OCI-LY3 (cell line): ENCODE data around the gene CMTM1.
"Not testable (repeated sequence)": the region's sequence is repeated elsewhere in the genome, so short reads cannot be mapped to it uniquely, and the experiment has no call there.

Source experiments
- H2AFZ ChIP-seq: fragments of 200-600, 300-600 bp; shearing (Covaris generic); 2 replicates; pipeline ENCODE4 v1.6.0; 2014; ENCODE audit warnings: antibody characterized with exemption, low read depth, low read length
- H3K27ac ChIP-seq: fragments of 200-600, 300-600 bp; sonication (generic); 2 replicates; pipeline ENCODE4 v1.5.1; 2014; ENCODE audit warnings: mild to moderate bottlenecking, low read length, moderate library complexity, mixed read lengths
- H3K27me3 ChIP-seq: fragments of 200-600, 300-600 bp; sonication (generic); 2 replicates; pipeline ENCODE4 v1.6.1; 2014; ENCODE audit warnings: low read depth, low read length, mixed read lengths
- H3K36me3 ChIP-seq: fragments of 200-600, 300-600 bp; sonication (generic); replicated peaks from 2 replicates; pipeline ENCODE3; 2014; ENCODE audit warnings: low read depth, low read length, mixed read lengths
- H3K4me1 ChIP-seq: fragments of 300-600, 200-600 bp; sonication (generic); 2 replicates; pipeline ENCODE4 v1.6.1; 2014; ENCODE audit warnings: low read length, mixed read lengths
- H3K4me2 ChIP-seq: fragments of 200-600, 300-600 bp; sonication (generic); 2 replicates; pipeline ENCODE4 v1.6.1; 2014; ENCODE audit warnings: low read length, mixed read lengths
- H3K4me3 ChIP-seq: fragments of 300-600, 200-600 bp; sonication (generic); 2 replicates; pipeline ENCODE4 v1.5.1; 2014; ENCODE audit warnings: antibody characterized with exemption, mild to moderate bottlenecking, low read length, moderate library complexity
- H3K79me2 ChIP-seq: fragments of 300-600, 200-600 bp; shearing (Covaris generic); 2 replicates; pipeline ENCODE4 v1.6.1; 2014; ENCODE audit warnings: mild to moderate bottlenecking, low read length, mixed read lengths
- H3K9ac ChIP-seq: fragments of 300-600, 200-600 bp; shearing (Covaris generic); 2 replicates; pipeline ENCODE4 v1.6.0; 2014; ENCODE audit warnings: mild to moderate bottlenecking, low read length, moderate library complexity
- H3K9me3 ChIP-seq: fragments of 200-600, 300-600 bp; shearing (Covaris generic); 2 replicates; pipeline ENCODE4 v1.6.1; 2014; ENCODE audit warnings: low read length, mixed read lengths; ENCODE audit not compliant: insufficient read depth
- H4K20me1 ChIP-seq: fragments of 200-600, 300-600 bp; sonication (generic); 2 replicates; pipeline ENCODE4 v1.6.1; 2016; ENCODE audit warnings: low read length, mixed read lengths; ENCODE audit not compliant: insufficient read depth
- CTCF ChIP-seq: fragments of 200-600, 300-600 bp; sonication (generic); IDR thresholded peaks from 2 replicates; pipeline ENCODE4 v1.5.1; 2014; ENCODE audit warnings: antibody characterized with exemption, low read length, low read depth
- EZH2phosphoT487 ChIP-seq: fragments of 200-600 bp; shearing (Covaris generic); IDR thresholded peaks from 2 replicates; pipeline ENCODE4 v1.6.1; 2018; ENCODE audit warnings: antibody characterized with exemption, mixed run types, low read depth

CMTM1 gene

GRCh38 chr16:66609139-66609510, 42.9 kb downstream of the CMTM1 start:
- Histone ChIP-seq H3K9ac (no peak overlapping the region), H3K36me3 (peaks cover 41% of the 10 kb centered on the region), H3K4me2 (no peak overlapping the region)

GRCh38 chr16:66610111-66610820, 44.0 kb downstream of the CMTM1 start:
- H2AFZ ChIP-seq: no peak overlapping the region
- no peak for TF ChIP-seq EZH2phosphoT487
- TF ChIP-seq CTCF: no peak
- peaks cover 21% of the 10 kb centered on the region for H3K79me2 ChIP-seq

More at GRCh38 chr16:66609139-66609510, 42.9 kb downstream of the CMTM1 start:
- no peak overlapping the region for H3K27ac ChIP-seq
- peaks cover 26% of the 10 kb centered on the region for H3K79me2 ChIP-seq
- peaks cover 31% of the 10 kb centered on the region for H3K4me1 ChIP-seq
- no peaks in the 10 kb centered on the region for H3K9me3 ChIP-seq
- no peak overlapping the region for H2AFZ ChIP-seq
- no peak for TF ChIP-seq CTCF
- no peak for TF ChIP-seq EZH2phosphoT487
- no peaks in the 10 kb centered on the region for H3K27me3 ChIP-seq
- H3K4me3 ChIP-seq: no peak overlapping the region
- H4K20me1 ChIP-seq: peaks cover 35% of the 10 kb centered on the region

GRCh38 chr16:66611911-66612310, 45.7 kb downstream of the CMTM1 start:
- Histone ChIP-seq H3K4me1 (peaks cover 20% of the 10 kb centered on the region), H4K20me1 (peaks cover 27% of the 10 kb centered on the region), H3K36me3 (peaks cover 41% of the 10 kb centered on the region)
- not testable (repeated sequence) for H3K4me3 ChIP-seq, H3K27ac ChIP-seq, H3K4me2 ChIP-seq, H3K27me3 ChIP-seq, H2AFZ ChIP-seq, H3K79me2 ChIP-seq, H3K9ac ChIP-seq, H3K9me3 ChIP-seq

More at GRCh38 chr16:66610111-66610820, 44.0 kb downstream of the CMTM1 start:
- H3K36me3 ChIP-seq: peaks cover 41% of the 10 kb centered on the region
- H3K4me2 ChIP-seq: no peak overlapping the region
- H4K20me1 ChIP-seq: peaks cover 35% of the 10 kb centered on the region
- peaks cover 31% of the 10 kb centered on the region for H3K4me1 ChIP-seq
- H3K9ac ChIP-seq: no peak overlapping the region
- no peaks in the 10 kb centered on the region for H3K9me3 ChIP-seq
- no peak overlapping the region for H3K4me3 ChIP-seq
- H3K27ac ChIP-seq: no peak overlapping the region
- H3K27me3 ChIP-seq: no peaks in the 10 kb centered on the region

- H2AFZ ChIP-seq: no peak overlapping the region
- H3K27me3 ChIP-seq: no peaks in the 10 kb centered on the region
- TF ChIP-seq CTCF: no peak
- TF ChIP-seq EZH2phosphoT487: no peak
- peaks cover 22% of the 10 kb centered on the region for H4K20me1 ChIP-seq
- H3K4me2 ChIP-seq: no peak overlapping the region
- H3K27ac ChIP-seq: no peak overlapping the region
- H3K4me3 ChIP-seq: no peak overlapping the region
- H3K9ac ChIP-seq: no peak overlapping the region
- H3K79me2 ChIP-seq: peaks cover 2% of the 10 kb centered on the region; the same call in 1 of the 2 replicates
- H3K4me1 ChIP-seq: peaks cover 15% of the 10 kb centered on the region
- no peaks in the 10 kb centered on the region for H3K9me3 ChIP-seq
- H3K36me3 ChIP-seq: peaks cover 36% of the 10 kb centered on the region
Measured at GRCh38 chr16:66612422-66612821, 46.2 kb downstream of the CMTM1 start.
